Activated CD8-positive, alpha-beta memory T cell treated with anti-CD3 and anti-CD28 coated beads for 1 hour (primary cell): ENCODE measurements around the gene RPS3A.
"Not testable (repeated sequence)": the region's sequence is repeated elsewhere in the genome, so short reads cannot be mapped to it uniquely, and the experiment has no call there.

Experiments used
- DNase-seq, 2 donors: peaks; one replicate each; pipeline ENCODE4 v3.0.0-alpha.2; 2020; ENCODE audit warnings: low read depth in 1 of 2; ENCODE audit errors: extremely low read depth in 1 of 2

RPS3A gene

DNA sequence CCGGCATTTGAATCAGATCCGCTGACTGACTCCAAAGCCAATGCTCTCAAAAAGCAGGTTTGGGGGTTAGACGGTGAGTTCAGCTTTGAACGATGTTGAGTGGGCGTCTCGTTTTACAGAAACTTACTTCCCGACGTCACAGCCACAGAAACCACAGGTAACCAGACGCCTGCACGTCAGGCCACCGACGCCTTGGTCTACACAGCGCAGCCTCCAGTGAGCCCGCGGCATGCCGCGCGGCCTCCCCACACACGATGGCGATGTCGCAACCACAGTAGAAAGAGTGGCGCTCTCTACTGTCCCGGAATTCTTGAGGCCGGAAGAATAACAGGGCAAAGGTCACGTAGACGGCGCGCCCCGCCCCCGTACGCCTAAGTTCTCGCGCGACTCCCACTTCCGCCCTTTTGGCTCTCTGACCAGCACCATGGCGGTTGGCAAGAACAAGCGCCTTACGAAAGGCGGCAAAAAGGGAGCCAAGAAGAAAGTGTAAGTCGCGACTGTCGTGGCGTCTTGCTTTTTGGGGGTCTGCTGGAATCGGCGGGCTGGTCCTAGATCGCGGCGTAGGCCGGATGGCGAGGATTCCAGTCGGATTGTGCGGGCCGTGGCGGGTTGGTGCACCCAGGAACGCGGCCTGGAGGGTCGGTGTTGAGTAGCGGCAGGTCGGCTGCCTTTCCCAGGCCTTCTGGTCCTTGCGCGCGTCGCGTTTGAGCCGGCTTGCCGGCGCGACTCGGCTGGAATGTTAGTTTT is at the start of gene RPS3A:
TSS of gene RPS3A (plus strand) at position 400 of the 747 bp plus-strand sequence. CDS start at position 425, 25 bp downstream.
- peak; percentile 85 to 93 for DNase-seq

DNA sequence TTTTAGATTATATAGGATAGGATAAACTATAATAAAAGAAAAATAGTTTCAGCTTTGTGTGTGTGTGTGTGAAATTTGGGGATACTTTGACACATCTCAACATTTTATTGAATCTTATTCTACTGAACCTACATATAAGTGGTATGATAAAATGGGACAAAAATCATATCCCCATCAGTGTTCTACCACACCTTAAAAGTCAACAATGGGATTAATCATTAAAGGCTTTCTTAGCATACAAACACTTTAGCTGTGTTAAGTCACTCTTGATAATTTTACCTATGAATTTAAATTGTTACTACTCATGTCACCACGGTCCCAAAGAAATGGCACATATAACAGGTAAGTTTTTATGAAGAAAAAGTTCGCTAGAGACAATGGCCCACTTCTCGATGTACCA is 46.6 kb upstream of the RPS3A start:
- DNase-seq, result no peak

DNA sequence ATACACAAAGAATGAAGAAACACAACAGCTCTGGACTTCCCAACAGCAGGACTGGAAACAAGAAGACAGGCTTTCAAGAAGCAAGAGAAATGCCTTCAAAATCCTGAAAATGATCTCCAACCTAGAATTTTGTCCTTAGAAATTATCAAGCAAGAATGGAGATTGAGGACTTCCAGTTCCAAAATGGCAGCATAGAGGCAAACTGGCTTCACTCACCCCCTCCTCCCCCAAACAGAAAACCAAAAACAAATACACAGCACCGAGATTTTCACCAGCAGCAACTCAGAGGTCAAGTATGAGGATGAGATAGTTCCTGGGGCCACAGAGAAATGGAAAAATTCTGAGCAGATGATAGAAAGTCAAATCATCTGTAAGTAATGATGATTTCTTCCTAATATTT is 43.9 kb upstream of the RPS3A start:
- DNase-seq, result no peak

DNA sequence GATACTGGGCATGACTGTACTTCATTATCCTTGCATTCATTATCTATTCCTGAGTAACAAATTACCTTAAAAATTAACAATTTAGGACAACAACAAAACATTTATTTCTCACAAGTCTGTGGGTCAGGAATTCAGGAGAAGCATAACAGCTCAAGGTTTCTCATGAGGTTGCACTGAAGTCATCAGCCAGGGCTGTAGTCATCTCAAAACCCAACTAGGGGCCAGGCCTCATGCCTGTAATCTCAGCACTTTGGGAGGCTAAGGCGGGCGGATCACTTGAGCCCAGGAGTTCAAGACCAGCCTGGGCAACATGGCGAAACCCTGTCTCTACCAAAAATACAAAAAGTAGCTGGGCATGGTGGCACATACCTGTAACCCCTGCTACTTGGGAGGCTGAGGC is 36.3 kb upstream of the RPS3A start:
- DNase-seq, result not testable (repeated sequence)

DNA sequence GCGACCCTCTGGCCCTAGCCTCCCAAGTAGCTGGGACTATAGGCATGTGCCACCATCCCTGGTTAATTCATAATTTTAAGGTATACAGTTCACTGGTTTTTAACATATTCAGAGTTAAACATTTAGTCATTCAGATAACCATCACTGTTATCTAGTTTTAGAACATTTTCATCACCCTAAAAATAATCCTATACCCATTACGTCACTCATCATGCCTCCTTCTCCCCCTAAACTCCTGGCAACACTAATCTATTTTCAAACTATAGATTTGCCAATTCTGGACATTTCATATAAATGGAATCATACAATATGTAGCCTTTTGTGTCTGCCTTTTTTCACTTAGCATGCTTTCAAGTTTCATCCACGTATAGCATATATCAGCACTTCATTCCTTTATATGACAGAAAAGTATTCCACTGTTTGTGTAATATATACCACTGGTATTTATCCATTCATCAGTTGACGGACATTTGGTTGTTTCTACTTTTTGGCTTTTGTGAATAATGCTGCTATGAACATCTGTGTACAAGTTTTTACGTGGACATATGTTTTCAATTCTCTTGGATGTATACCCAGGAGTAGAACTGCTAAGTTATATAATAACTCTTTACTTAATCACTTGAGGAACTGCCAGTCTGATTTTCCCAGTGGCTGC is 32.0 kb upstream of the RPS3A start:
- DNase-seq, result no peak

DNA sequence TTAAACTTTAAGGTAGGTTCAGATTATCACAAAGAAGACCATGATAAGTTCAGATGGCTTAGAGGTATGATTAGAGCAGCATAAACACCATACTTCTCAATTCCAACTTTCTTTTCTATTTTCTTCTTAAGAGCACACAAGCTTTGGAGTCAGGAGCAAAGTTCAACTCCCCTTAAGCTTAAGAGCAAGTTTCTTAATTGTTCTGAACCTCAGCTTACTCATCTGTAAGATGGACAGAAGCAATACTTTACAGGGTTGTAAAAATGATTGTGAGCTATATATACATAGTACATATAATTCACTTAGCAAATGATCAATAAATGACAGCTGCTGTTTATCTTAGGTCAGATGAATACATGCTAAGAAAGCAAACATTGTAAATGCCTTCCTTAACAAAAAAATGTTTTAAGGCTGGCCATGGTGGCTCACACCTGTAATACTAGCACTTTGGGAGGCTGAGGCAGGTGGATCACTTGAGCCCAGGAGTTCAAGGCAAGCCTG is 25.0 kb upstream of the RPS3A start:
- no peak for DNase-seq

DNA sequence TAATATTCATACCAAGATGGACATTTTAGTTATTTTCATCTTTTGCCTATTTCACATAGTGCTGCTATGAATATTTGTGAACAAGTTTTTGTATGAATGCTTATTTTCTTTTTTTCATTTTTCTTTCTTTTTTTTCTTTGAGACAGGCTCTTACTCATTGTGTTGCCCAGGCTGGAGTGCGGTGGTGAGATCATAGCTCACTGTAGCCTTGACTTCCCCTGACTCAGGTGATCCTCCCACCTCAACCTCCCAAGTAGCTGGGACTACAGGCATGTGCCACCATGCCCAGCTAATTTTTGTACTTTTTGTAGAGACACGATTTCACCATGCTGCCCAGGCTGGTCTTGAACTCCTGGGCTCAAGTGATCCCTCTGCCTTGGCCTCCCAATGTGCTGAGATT is 21.4 kb upstream of the RPS3A start:
- not testable (repeated sequence) for DNase-seq

DNA sequence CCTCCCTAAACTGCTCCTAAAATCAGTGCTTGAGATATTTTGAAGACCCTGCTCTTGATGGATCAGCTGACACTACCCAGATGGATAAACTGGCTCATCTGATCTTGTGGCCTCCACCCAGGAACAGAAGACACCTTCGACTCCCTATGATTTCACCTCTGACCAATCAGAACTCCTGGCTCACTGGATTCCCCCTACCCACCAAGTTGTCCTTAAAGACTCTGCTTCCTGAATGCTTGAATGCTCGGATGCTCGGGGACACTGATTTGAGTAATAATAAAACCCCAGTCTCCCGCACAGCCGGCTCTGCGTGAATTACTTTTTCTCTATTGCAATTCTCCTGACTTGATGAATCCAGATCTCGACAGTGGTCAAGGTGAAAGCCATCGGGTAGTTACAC is 12.0 kb upstream of the RPS3A start:
- DNase-seq, result no peak

DNA sequence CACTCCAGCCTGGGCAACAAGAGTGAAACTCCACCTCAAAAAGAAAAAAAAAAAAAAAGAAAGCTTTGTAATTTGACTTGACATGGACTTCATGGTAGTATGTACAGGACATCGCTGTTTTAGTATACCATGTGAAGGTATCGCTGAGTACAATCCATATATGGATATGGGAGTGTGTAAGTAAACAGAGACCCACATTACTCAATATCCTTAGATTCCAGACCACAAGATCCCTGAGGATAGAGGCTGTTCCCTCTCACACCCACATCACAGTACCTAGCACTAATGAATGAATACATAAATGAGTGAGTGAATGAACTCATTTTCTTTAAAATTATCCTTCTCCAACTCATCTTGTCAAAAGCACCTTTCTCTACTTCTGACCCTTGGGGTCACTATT is 8.4 kb upstream of the RPS3A start:
- DNase-seq, result no peak

DNA sequence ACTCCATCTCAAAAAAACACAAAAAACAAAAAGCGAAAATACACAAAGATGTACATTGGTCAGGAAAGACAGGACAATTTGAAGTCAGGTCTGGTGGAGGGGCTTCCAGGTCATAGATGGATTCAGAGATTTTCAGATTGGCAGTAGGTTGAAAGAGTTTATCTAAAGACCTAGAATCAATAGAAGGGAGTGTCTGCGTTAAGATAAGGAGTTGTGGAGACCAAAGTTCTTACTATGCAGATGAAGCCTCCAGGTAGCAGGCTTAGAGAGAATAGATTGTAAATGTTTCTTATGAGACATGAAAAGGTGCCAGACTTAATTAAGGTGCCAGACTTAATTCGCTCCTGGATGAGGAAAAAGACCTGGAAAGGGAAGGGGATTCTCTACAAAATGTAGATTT is 6.9 kb upstream of the RPS3A start:
- no peak for DNase-seq

DNA sequence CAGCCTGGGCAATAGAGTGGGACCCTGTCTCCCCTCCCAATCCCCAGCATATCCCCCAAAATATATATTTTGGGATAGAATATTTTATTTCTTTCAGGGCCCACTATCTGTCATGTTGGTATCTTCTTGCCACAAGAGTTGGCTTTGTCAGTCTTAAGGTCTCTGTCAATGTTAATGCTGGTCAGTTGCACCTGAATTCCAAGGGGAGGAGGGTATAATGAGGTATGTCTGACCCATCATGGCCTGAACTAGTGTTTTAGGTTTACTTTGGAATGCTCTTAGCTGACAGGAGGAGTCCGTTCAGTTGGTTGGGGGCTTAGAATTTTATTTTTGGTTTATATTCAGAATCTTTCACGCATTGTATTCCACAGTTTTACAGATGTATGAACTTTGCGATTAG is 6.2 kb upstream of the RPS3A start:
- DNase-seq, result no peak

DNA sequence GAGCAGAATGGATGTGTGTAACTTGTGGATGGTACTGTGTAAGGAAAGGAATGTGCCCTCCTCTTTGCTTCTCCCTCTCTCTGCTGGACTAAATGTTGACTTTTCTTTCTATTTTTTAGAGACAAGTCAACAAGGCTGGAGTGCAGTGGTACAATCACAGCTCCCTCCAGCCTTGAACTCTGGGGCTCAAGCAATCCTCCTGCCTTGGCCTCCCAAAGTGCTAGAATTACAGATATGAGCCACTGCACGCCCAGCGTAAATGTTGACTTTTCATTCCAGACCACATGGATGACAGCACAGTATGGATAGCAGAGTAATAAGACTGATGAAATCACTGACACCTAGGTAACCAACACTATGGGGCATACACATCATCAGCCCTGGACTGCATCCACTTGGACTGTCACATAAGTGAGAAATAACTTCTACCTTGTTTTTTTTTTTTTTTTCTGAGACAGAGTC is 5.1 kb upstream of the RPS3A start:
- DNase-seq, result no peak

DNA sequence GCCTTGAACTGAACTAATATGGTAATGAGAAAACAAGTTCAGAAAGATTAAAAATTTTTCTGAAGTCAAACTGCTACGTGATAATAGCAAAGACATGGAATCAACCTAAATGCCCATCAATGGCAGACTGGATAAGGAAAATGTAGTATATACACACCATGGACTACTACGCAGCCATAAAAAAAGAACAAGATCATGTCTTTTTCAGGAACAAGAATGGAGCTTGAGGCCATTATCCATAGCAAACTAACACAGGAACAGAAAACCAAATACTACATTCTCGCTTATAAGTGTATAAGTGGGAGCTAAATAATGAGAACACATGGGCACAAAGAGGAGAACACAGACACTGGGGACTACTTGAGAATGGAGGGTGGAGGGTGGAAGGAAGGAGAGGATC is 4.3 kb upstream of the RPS3A start:
- DNase-seq, result no peak

DNA sequence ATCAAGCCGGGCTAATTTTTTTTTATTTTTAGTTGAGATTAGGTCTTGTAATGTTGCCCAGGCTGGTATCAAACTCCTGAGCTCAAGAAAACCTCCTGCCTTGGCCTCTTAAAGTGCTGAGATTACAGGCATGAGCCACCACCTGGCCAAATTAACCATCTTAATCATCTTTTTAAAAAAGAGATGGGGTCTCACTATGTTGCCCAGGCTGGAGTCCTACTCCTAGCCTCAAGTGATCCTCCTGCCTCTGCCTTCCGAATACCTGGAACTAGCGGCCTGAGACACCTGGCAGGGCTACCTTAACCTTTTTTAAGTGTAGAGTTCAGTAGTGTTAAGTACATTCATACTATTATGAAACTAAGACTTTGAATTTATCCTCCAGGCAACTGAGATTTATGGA is 1.7 kb upstream of the RPS3A start:
- no peak for DNase-seq

DNA sequence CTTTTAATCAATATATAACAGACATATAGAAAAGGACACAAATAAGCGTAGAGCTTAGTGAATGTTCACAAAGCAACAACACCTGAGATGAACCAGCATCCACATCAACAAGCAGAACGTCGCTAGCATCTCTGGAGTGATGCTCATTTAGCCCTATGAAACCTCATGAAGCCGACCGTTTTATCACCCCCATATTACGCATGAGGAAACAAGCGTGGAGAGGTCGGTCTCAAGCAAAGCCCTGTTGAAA is 524 bp upstream of the RPS3A start:
- no peak for DNase-seq

DNA sequence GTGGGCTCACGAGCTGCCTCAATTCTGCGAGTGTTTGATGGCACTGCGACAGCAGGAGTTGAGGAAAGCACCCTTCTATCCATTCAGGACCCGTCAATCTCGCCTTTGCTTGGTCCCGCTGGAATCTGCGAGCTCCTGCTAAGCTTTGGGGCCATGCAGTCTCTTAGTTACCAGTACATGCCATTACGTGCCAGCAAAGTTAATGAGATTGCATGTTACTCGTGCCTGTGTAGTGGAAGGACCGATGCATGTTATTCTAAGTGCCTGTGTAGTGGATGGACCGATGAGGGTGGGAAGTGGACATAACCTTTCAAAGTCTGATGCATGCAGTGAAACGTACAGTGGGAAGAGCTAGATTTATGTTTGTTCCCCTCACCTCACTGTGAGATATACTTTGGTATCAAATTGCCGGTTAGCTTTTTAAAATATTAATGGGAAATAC is 569 bp downstream of the RPS3A start:
- DNase-seq, result no peak

DNA sequence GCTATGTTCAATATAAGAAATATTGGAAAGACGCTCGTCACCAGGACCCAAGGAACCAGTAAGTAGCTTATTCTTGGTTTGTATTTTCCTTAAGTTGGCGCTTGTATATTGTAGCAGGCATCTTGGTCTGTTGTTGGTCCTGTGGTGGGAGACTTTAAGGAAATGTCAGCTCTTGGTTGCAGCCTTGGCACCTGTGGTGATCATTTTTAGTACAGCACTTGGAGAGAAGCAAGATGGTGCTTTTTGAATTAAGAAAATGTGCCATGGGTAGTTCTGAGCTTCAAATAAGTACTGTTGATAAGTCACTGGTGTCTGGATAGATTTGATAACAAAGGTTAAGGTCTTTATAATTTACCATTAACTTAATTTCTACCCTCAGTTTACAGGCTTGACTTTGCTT is 1.1 kb downstream of the RPS3A start:
- DNase-seq, result no peak

DNA sequence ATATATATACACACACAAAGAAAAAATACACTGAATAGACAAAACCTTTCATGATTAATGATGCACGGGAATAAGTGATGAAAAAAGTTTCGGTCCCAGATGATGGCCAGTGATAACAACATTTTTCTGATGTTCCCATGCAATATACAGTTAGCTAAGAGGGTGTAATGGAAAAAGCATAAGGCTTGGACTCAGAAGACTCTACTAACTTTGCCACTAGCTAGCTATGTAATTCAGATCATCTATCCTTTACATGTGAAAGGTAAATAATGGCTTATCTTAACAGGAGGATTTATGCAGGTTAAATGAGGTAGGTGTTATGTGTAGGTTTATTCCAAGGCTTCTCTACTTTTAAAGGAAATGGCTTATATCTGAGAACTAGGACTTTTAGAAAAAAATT is 4.3 kb downstream of the RPS3A start:
- no peak for DNase-seq

DNA sequence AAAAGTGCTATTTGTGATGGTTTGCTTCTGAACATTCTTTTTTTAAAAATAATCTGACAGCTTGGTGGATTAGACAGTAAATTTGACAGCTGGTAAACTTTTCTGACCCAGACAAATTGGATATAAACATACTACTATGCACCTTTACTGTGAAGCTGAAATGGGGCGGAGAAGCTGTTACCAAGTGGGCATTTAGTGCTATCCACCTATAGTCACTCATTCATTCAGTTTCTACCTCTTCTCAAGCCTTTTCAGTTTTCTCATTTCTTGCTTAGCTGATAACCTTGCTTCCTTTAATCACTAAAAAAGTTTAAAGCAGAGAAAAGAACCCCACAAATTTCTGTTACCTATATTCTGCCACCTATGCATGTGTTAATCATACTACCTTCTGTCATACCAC is 5.2 kb downstream of the RPS3A start:
- no peak for DNase-seq

DNA sequence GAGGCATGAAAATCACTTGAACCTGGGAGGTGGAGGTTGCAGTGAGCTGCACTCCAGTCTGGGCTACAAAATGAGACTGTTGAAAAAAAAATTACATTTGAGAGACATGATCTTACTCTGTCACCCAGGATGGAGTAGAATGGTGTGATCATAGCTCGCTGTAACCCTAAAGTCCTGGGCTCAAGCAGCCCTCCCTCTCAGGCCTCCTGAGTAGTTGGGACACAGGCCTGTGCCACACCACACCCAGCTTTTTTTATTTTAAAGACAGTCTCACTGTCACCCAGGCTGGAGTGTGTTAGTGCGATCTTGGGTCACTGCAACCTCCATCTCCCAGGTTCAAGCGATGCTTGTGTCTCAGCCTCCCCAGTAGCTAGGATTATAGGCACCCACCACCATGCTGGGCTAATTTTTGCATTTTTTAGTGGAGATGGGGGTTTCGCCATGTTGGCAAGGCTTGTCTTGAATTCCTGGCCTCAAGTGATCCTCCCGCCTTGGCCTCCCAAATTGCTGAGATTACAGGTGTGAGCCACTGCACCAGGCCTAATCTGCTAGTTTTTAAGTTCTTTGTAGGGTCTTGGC is 6.1 kb downstream of the RPS3A start:
- no peak for DNase-seq

DNA sequence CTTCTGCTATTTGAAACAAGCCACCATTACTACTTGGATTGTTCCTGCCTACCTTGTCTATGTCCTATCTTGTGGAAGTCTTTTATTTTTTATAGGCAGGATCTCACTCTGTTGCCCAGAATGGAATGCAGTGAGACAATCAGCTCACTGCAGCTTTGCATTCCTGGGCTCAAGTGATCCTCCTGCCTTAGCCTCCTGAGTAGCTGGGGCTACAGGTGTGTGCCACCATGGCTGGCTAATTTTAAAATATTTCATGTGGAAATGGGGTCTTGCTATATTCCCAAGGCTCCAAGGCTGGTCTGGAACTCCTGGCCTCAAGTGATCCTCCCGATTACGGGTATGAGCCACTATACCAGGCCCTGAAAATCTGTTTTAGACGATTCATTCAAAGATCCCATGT is 7.6 kb downstream of the RPS3A start:
- no peak for DNase-seq

DNA sequence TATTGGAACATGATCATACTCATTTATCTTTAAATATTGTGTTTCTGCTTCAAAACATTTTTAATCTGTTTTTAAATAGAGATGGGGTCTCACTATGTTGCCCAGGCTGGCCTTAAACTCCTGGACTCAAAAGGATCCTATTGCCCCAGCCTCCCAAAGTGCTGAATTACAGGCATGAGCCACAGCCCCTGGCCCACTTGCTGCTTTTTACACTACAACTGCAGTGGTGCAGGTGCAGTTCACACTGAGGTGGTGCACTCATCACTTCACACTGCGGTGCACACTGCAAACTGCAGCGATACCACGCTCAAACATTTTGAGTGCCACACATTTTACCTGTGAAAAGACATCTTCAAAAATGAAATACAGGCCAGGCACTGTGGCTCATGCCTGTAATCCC is 10.8 kb downstream of the RPS3A start:
- DNase-seq, result no peak
